ENCODE results near the gene DNAH6. TPM values are rescaled to one million over a fixed set of nuclear protein-coding genes. Genes with fewer than 3 reads are reported as not detected.

Gene DNAH6
- total and polyA plus RNA-seq, 9 of the 15 experiments (the other 6 are each of a cell fraction or from before 2014, with no cell fraction given): 0.01 to 0.04 (median 0.01) TPM; not detected in 5

GRCh38 chr2:84556190-84556589, 39.9 kb downstream of the DNAH6 start (continued):
- no peak for TF ChIP-seq ZNF778 (CRISPR knock-in tag; IDR thresholded peaks at IDR 0.05)
- TF ChIP-seq KDM5B (IDR thresholded peaks at IDR 0.05; ENCODE audit: insufficient replicate concordance, low read depth, low read length): no peak
- TF ChIP-seq E2F5 (CRISPR knock-in tag; IDR thresholded peaks at IDR 0.05): no peak
- no peak for TF ChIP-seq NFATC3 (IDR thresholded peaks at IDR 0.05)
- no peak for TF ChIP-seq SNRNP70 (optimal IDR thresholded peaks at IDR 0.05; ENCODE audit: low read depth, low read length)
- TF ChIP-seq ZNF431 (CRISPR knock-in tag; IDR thresholded peaks at IDR 0.05): no peak
- no peak for TF ChIP-seq MBD2 (IDR thresholded peaks at IDR 0.05; ENCODE audit: borderline replicate concordance, low read depth)
- no peak for TF ChIP-seq MIER1 (IDR thresholded peaks at IDR 0.05; ENCODE audit: low read depth)
- TF ChIP-seq ZNF764 (CRISPR knock-in tag; IDR thresholded peaks at IDR 0.05; ENCODE audit: low read depth): no peak
- TF ChIP-seq SMC3 (conservative IDR thresholded peaks at IDR 0.05; ENCODE audit: insufficient read depth, low read depth, low read length): no peak
- no peak for TF ChIP-seq HMG20A (CRISPR knock-in tag; conservative IDR thresholded peaks at IDR 0.05)

DNA sequence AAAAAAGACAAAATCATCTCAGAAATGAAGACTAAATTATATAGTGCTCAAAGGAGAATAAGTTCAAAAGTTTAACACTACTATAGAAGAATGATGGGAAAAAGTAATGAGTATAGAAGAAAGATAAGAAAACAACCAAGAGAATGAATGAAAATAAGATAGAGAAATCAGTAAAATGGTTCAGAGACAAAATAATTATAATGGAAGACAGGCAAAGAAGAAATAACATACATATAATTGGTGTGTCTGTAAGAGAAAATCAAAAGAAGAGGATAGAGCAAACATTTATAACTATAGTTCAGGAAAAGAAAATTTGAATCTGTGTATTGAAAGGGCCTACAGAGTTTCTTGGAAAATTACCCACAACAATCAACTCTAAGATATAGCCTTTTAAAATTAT, 43.5 kb downstream of the DNAH6 start:
- in situ Hi-C loops (cut with MboI): no loop called here
- FAIRE-seq: no peak
- POLR2A ChIA-PET: no interaction called here

More for the DNA sequence above, 43.5 kb downstream of the DNAH6 start:
- DNase-seq (ENCODE audit: extremely low read depth in 1 of 4, low spot score in 3 of 4) (no peak), ATAC-seq (no peak)
- no TSS peak for BruUV-seq (replicated peaks)
- Histone ChIP-seq H3K79me2 (ENCODE audit: control insufficient read depth, insufficient read depth, low read length) (no peaks in the 10 kb centered on the region), H4K20me1 (replicated peaks; ENCODE audit: control insufficient read depth, insufficient read depth, low read length) (no peaks in the 10 kb centered on the region), H3K9ac (ENCODE audit: insufficient read depth in 1 of 2, low read depth in 2 of 2, low read length in 2 of 2) (no peak overlapping the region), H2AFZ (ENCODE audit: low read depth, low read length) (no peak overlapping the region), H3K4me2 (ENCODE audit: insufficient read depth, low read length) (no peak overlapping the region), H3K36me3 (ENCODE audit: control insufficient read depth, insufficient read depth, low read length) (no peaks in the 10 kb centered on the region), H3K4me3 (no peak overlapping the region), H3K4me1 (replicated peaks in 1 of 2; ENCODE audit: control insufficient read depth in 2 of 2, insufficient read depth in 2 of 2, low read length in 2 of 2) (no peaks in the 10 kb centered on the region), H3K9me3 (replicated peaks; ENCODE audit: control insufficient read depth, insufficient read depth, low read depth, low read length) (no peaks in the 10 kb centered on the region), H3K9me1 (ENCODE audit: control insufficient read depth, insufficient read depth, low read length) (no peaks in the 10 kb centered on the region), H3K27ac (ENCODE audit: extremely low read depth, low read depth, low read length) (no peak overlapping the region), H3K27me3 (ENCODE audit: control insufficient read depth in 2 of 2, insufficient read depth in 2 of 2, low read length in 2 of 2) (no peaks in the 10 kb centered on the region)
- no peak for TF ChIP-seq BMI1 (IDR thresholded peaks at IDR 0.05; ENCODE audit: low read length)
- TF ChIP-seq, protein P1, sequence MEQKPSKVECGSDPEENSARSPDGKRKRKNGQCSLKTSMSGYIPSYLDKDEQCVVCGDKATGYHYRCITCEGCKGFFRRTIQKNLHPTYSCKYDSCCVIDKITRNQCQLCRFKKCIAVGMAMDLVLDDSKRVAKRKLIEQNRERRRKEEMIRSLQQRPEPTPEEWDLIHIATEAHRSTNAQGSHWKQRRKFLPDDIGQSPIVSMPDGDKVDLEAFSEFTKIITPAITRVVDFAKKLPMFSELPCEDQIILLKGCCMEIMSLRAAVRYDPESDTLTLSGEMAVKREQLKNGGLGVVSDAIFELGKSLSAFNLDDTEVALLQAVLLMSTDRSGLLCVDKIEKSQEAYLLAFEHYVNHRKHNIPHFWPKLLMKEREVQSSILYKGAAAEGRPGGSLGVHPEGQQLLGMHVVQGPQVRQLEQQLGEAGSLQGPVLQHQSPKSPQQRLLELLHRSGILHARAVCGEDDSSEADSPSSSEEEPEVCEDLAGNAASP (IDR thresholded peaks at IDR 0.05): no peak
- TF ChIP-seq TRIM28 (IDR thresholded peaks at IDR 0.05): peak; percentile 59; the same call in 1 of the 2 replicates
- TF ChIP-seq ZHX1 (conservative IDR thresholded peaks at IDR 0.05; ENCODE audit: low read length): no peak
- no peak for TF ChIP-seq HNRNPUL1 (IDR thresholded peaks at IDR 0.05; ENCODE audit: low read length)
- TF ChIP-seq ZNF133 (CRISPR knock-in tag; IDR thresholded peaks at IDR 0.05): no peak
- TF ChIP-seq TEAD1 (CRISPR knock-in tag; IDR thresholded peaks at IDR 0.05): no peak
- no peak for TF ChIP-seq EZH2 (IDR thresholded peaks at IDR 0.05; ENCODE audit: borderline replicate concordance, low read depth, low read length)
- CTCF ChIA-PET (ENCODE audit: low intra/inter-chr PET ratio): no interaction called here
- intact Hi-C loops (cut with micrococcal nuclease): no loop called here
